GM12878 (cell line): ENCODE results near the gene RGS4. TPM values are rescaled to one million over a fixed set of nuclear protein-coding genes. Genes with fewer than 3 reads are reported as not detected.

ENCODE experiments used
- ATAC-seq: fragments of 200-7000 bp; cut with Tn5 transposase; 3 replicates; pipeline ENCODE4 v1.9.1; 2020; ENCODE audit warnings: mild to moderate bottlenecking, moderate library complexity
- BruUV-seq: library from RNA; stranded (reverse); fragments of 400-500 nt; replicated peaks from 2 replicates; lab custom pipeline; 2021; lab: Mats Ljungman, UMichigan
- CTCF ChIA-PET: fragments of 300-600 bp; sonication (Branson Sonifier 250); formaldehyde crosslinking; extraction: SDS; loops from one replicate; lab custom pipeline; 2021; ENCODE audit warnings: inconsistent platforms; lab: Yijun Ruan, JAX
- POLR2A ChIA-PET: fragments of 350-600 bp; formaldehyde crosslinking; extraction: SDS; loops from one replicate; lab custom pipeline; 2021; ENCODE audit warnings: inconsistent platforms; lab: Charles Lee
- RAD21 ChIA-PET: fragments of 300-600 bp; sonication (Branson Sonifier 250); formaldehyde crosslinking; loops from one replicate; lab custom pipeline; 2023; ENCODE audit warnings: antibody characterized with exemption; ENCODE audit not compliant: unreplicated experiment; lab: Charles Lee
- SMC1A ChIA-PET: fragments of 300-600 bp; sonication (Branson Sonifier 250); formaldehyde crosslinking; loops from one replicate; lab custom pipeline; 2023; ENCODE audit not compliant: unreplicated experiment, uncharacterized antibody; lab: Charles Lee
- DNase-seq: peaks from one replicate; pipeline ENCODE4 v3.0.0-alpha.2; 2011; ENCODE audit warnings: low read depth, low spot score
- FAIRE-seq: peaks from 3 replicates; lab custom pipeline; 2011; peaks lifted over from hg19 to GRCh38; lab: Jason Lieb, UNC
- H2AFZ ChIP-seq: 2 replicates; pipeline ENCODE4 v1.6.0; 2011; ENCODE audit warnings: low read depth, low read length, control low read depth; ENCODE audit not compliant: control insufficient read depth
- H3K27ac ChIP-seq: 2 replicates; pipeline ENCODE4 v1.5.1; 2011; ENCODE audit warnings: control low read depth; ENCODE audit not compliant: control insufficient read depth, insufficient read depth
- H3K27me3 ChIP-seq, 2 experiments: replicated peaks in 1 of 2; 2 replicates each; pipeline versions ENCODE4 v1.6.0 to v1.6.1; 2011; ENCODE audit warnings: low read length in 1 of 2; ENCODE audit not compliant: control insufficient read depth in 2 of 2, insufficient read depth in 2 of 2
- H3K36me3 ChIP-seq, 2 experiments: 2 replicates each; pipeline ENCODE4 v1.5.1; 2011; ENCODE audit warnings: low read length in 1 of 2; ENCODE audit not compliant: control insufficient read depth in 2 of 2, insufficient read depth in 2 of 2
- H3K4me1 ChIP-seq: 2 replicates; pipeline ENCODE4 v1.6.1; 2011; ENCODE audit warnings: mild to moderate bottlenecking, low read length, moderate library complexity, mixed read lengths; ENCODE audit not compliant: control insufficient read depth, insufficient read depth
- H3K4me2 ChIP-seq: 2 replicates; pipeline ENCODE4 v1.6.0; 2011; ENCODE audit warnings: control low read depth; ENCODE audit not compliant: control insufficient read depth, insufficient read depth
- H3K4me3 ChIP-seq: fragments of 200-600 bp; sonication (generic); 2 replicates; pipeline ENCODE4 v1.5.1; 2016
- H3K79me2 ChIP-seq: 2 replicates; pipeline ENCODE4 v1.6.0; 2011; ENCODE audit warnings: low read length; ENCODE audit not compliant: control insufficient read depth, insufficient read depth
- H3K9ac ChIP-seq: 2 replicates; pipeline ENCODE4 v1.8.0; 2011; ENCODE audit warnings: low read length, control low read depth, mixed read lengths; ENCODE audit not compliant: control insufficient read depth, insufficient read depth
- H3K9me3 ChIP-seq: replicated peaks from 3 replicates; pipeline ENCODE4 v1.5.1; 2011; ENCODE audit warnings: mild to moderate bottlenecking, low read length; ENCODE audit not compliant: control insufficient read depth, insufficient read depth
- H4K20me1 ChIP-seq: 2 replicates; pipeline ENCODE4 v1.6.0; 2011; ENCODE audit not compliant: control insufficient read depth, insufficient read depth
- ELK1 ChIP-seq: IDR thresholded peaks from 2 replicates; pipeline ENCODE4 v1.6.1; 2012; ENCODE audit warnings: low read depth, low read length, improper control_type of control experiment
- HSF1 ChIP-seq: fragments of 150-350 bp; IDR thresholded peaks from 2 replicates; pipeline ENCODE4 v1.6.1; 2014; ENCODE audit warnings: mild to moderate bottlenecking, low read depth, low read length
- MYB ChIP-seq: fragments of 150-350 bp; IDR thresholded peaks from 2 replicates; pipeline ENCODE4 v1.6.1; 2014; ENCODE audit warnings: mild to moderate bottlenecking, low read depth, low read length, borderline replicate concordance
- NR2C1 ChIP-seq: fragments of 450-650 bp; IDR thresholded peaks from 2 replicates; pipeline ENCODE4 v1.6.1; 2017; ENCODE audit warnings: antibody characterized with exemption, mild to moderate bottlenecking, moderate library complexity
- PKNOX1 ChIP-seq: fragments of 450-650 bp; IDR thresholded peaks from 2 replicates; pipeline ENCODE4 v1.6.1; 2016; ENCODE audit warnings: mild to moderate bottlenecking
- RCOR1 ChIP-seq: conservative IDR thresholded peaks from 2 replicates; pipeline ENCODE4 v1.6.1; 2012; ENCODE audit warnings: low read depth, low read length, improper control_type of control experiment
- WGBS: methylation state at CpG from one replicate; pipeline ENCODE4 v1.1.6; 2016; ENCODE audit warnings: low lambda C conversion rate; ENCODE audit not compliant: insufficient replicate concordance, insufficient coverage; ENCODE audit errors: missing lambda C conversion rate; 5-methylcytosine and 5-hydroxymethylcytosine counted together
- in situ Hi-C: fragments of 300-500 bp; cut with MboI; formaldehyde crosslinking; loops from 9 replicates; pipeline ENCODE4 v1.14.3; 2018; ENCODE audit warnings: mixed read lengths
- intact Hi-C: fragments of 100-400 bp; cut with micrococcal nuclease; formaldehyde crosslinking; loops from one replicate; pipeline ENCODE4 v1.14.2; 2022; ENCODE audit not compliant: unreplicated experiment
- polyA plus RNA-seq, 11 experiments: library from polyadenylated mRNA; depleted of rRNA in 4 of 11; unstranded in 6 of 11; stranded (reverse) in 5 of 11; fragments of >200 nt; fragmentation: Nextera tagmentation in 4 of 11; fragmentation: Illumina TruSeq in 1 of 11; extraction: Ambion mirVana in 4 of 11; extraction: Trizol in 1 of 11; gene quantifications; 1 replicate in 1 of 11; 2 replicates in 10 of 11; pipeline versions ENCODE4 v1.2.1 to v1.2.3, GENCODE V29; 2011 to 2016; ENCODE audit warnings: inconsistent platforms in 2 of 11, missing spikeins in 2 of 11, low read depth in 1 of 11
- total RNA-seq, 4 experiments: library from RNA; depleted of rRNA in 3 of 4; stranded (reverse); fragments of >200 nt in 3 of 4; fragmentation: Illumina TruSeq in 1 of 4; extraction: Trizol in 1 of 4; gene quantifications; 2 replicates each; pipeline versions ENCODE4 v1.2.1 to v1.2.3, GENCODE V29; 2013 to 2021
- TF ChIP-seq, protein P1 (sequence below): fragments of 450-650 bp; IDR thresholded peaks from 2 replicates; pipeline ENCODE4 v1.6.1; 2018; ENCODE audit warnings: mild to moderate bottlenecking, low read depth, moderate library complexity; ENCODE audit not compliant: partially characterized antibody
- TF ChIP-seq, protein P2 (sequence below): IDR thresholded peaks from 2 replicates; pipeline ENCODE4 v1.6.1; 2011; ENCODE audit warnings: borderline replicate concordance, low read depth, mild to moderate bottlenecking, moderate library complexity, mixed read lengths, low read length; ENCODE audit not compliant: insufficient read depth; ENCODE audit errors: extremely low read length
- TF ChIP-seq, protein P3 (sequence below): IDR thresholded peaks from 2 replicates; pipeline ENCODE4 v1.6.1; 2011; ENCODE audit warnings: low read depth, low read length, improper control_type of control experiment, borderline replicate concordance
- TF ChIP-seq, protein P4 (sequence below): IDR thresholded peaks from 2 replicates; pipeline ENCODE4 v1.6.1; 2011; ENCODE audit warnings: mild to moderate bottlenecking, low read depth, low read length, moderate library complexity; ENCODE audit not compliant: insufficient replicate concordance

The RGS4 gene
- total and polyA plus RNA-seq, 10 of the 15 experiments (the other 5 are each of a cell fraction or from before 2014, with no cell fraction given), result 0.05 to 0.14 TPM; not detected in 8

DNA sequence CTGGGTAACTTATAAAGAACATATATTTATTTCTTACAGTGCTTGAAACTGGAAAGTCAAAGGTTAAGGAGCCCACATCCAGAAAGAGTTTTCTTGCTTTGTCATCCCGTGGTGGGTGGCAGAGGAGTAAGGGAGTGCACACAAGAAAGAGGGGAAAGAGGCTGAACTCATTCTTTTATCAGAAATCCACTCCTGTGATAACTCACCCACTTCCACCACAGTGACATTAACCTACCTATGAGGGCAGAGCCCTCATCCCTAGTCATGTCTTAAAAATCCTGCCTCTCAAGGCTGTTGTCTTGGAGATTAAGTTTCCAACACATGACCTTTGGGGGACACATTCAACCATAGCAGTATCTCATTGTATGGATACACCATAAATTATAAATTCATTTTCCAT lies 32.5 kb upstream of the RGS4 start (continued):
- TF ChIP-seq, protein P1, sequence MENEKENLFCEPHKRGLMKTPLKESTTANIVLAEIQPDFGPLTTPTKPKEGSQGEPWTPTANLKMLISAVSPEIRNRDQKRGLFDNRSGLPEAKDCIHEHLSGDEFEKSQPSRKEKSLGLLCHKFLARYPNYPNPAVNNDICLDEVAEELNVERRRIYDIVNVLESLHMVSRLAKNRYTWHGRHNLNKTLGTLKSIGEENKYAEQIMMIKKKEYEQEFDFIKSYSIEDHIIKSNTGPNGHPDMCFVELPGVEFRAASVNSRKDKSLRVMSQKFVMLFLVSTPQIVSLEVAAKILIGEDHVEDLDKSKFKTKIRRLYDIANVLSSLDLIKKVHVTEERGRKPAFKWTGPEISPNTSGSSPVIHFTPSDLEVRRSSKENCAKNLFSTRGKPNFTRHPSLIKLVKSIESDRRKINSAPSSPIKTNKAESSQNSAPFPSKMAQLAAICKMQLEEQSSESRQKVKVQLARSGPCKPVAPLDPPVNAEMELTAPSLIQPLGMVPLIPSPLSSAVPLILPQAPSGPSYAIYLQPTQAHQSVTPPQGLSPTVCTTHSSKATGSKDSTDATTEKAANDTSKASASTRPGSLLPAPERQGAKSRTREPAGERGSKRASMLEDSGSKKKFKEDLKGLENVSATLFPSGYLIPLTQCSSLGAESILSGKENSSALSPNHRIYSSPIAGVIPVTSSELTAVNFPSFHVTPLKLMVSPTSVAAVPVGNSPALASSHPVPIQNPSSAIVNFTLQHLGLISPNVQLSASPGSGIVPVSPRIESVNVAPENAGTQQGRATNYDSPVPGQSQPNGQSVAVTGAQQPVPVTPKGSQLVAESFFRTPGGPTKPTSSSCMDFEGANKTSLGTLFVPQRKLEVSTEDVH, result no peak
- TF ChIP-seq, protein P2, sequence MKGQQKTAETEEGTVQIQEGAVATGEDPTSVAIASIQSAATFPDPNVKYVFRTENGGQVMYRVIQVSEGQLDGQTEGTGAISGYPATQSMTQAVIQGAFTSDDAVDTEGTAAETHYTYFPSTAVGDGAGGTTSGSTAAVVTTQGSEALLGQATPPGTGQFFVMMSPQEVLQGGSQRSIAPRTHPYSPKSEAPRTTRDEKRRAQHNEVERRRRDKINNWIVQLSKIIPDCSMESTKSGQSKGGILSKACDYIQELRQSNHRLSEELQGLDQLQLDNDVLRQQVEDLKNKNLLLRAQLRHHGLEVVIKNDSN, result no peak
- TF ChIP-seq MYB, result no peak

GRCh38 chr1:163038928-163039706 lies 30.0 kb upstream of the RGS4 start:
- no peak overlapping the region for H3K4me2 ChIP-seq
- in situ Hi-C loops, result no loop called here
- BruUV-seq, result no TSS peak
- no peak overlapping the region for H2AFZ ChIP-seq
- no peak overlapping the region for H3K4me3 ChIP-seq
- FAIRE-seq (no peak), ATAC-seq (no peak), DNase-seq (no peak)
- POLR2A ChIA-PET, result no interaction called here
- H3K27me3 ChIP-seq, result no peaks in the 10 kb centered on the region
- CTCF ChIA-PET, result no interaction called here
- RAD21 ChIA-PET, result no interaction called here
- no peaks in the 10 kb centered on the region for H3K4me1 ChIP-seq
- no peak overlapping the region for H3K9ac ChIP-seq
- H3K79me2 ChIP-seq, result no peaks in the 10 kb centered on the region
- no peaks in the 10 kb centered on the region for H3K9me3 ChIP-seq
- H3K36me3 ChIP-seq, result no peaks in the 10 kb centered on the region
- no peaks in the 10 kb centered on the region for H4K20me1 ChIP-seq
- WGBS, result 5% methylated on average over 2 of the region's 2 CpGs
- intact Hi-C loops, result no loop called here
- no peak overlapping the region for H3K27ac ChIP-seq
- SMC1A ChIA-PET, result no interaction called here
- TF ChIP-seq NR2C1 (no peak), PKNOX1 (no peak), ELK1 (no peak), RCOR1 (no peak), HSF1 (no peak)
- TF ChIP-seq, protein P3, sequence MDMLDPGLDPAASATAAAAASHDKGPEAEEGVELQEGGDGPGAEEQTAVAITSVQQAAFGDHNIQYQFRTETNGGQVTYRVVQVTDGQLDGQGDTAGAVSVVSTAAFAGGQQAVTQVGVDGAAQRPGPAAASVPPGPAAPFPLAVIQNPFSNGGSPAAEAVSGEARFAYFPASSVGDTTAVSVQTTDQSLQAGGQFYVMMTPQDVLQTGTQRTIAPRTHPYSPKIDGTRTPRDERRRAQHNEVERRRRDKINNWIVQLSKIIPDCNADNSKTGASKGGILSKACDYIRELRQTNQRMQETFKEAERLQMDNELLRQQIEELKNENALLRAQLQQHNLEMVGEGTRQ, result no peak
- TF ChIP-seq, protein P4, sequence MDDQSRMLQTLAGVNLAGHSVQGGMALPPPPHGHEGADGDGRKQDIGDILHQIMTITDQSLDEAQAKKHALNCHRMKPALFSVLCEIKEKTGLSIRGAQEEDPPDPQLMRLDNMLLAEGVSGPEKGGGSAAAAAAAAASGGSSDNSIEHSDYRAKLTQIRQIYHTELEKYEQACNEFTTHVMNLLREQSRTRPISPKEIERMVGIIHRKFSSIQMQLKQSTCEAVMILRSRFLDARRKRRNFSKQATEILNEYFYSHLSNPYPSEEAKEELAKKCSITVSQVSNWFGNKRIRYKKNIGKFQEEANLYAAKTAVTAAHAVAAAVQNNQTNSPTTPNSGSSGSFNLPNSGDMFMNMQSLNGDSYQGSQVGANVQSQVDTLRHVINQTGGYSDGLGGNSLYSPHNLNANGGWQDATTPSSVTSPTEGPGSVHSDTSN, result no peak
